AG08396 (cell line): Measurements from ENCODE around the gene ART1.

ENCODE experiments used
- DNase-seq: peaks from one replicate; pipeline ENCODE4 v3.0.0; 2012; ENCODE audit warnings: low spot score, mixed read lengths

The ART1 gene

DNA sequence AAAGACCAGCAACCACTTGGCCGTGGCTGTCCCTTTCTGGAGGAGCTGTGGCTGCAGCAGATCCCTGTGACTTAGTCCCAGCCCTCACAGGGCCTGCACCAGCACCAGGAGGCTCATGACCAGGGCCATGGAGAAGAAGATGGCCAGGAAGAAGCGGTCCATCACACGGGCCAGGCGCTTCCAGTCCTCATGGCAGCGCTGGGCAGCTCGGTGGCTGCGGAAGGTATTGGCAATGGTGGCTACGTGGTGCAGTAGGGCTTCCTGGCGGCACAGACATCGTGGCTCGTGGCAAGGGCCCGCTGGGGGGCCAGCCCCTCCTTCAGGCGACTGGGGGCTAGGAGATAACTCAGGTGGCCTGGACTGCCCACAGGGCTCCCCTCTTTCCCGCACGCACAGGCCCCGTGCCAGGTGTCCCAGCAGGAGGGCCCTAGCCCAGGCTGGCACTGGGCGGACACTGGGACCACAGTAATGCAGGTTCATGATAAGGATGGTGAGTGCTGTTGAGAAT is 21.1 kb downstream of the ART1 start:
- no peak for DNase-seq

DNA sequence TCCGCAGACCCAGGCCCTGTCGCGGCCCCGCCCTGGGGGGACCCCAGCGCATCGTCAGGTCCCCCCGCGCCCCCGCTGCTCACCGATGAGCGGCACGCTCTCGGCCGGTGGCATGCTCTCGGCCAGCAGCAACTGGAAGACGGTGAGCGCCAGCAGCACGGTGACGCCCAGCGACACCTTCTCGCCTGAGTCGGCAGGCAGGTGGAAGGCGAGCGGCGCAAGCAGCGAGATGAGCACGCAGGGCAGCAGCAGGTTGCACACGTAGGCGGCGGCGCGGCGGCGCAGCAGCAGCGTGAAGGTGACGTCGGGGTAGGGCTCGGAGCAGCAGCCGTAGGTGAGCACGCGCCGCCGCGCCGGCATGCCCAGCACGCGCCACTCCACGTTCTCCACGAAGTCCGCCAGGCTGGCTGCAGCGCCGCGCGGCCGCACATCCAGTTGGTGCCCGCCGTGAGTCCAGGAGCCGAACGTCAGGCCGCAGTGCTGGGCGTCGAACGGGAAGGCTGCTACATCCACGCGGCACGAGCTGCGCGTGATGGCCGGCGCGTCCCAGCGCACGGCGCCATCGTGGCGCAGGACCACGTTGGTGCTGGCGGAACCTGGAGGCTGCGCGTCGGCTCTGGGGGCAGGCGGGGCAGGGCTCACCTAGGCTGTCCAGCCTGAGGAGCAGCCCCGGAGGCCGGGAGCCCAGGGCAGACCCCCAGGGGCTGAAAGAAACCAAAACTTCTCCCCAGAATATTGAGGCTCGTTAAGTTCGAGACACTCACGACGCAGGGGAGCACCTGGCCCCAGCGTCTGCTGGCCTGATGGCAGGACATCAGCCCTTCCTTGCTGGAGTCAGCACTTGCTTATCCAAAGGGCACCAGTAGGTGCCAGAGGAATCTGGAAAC is 22.5 kb downstream of the ART1 start:
- no peak for DNase-seq

DNA sequence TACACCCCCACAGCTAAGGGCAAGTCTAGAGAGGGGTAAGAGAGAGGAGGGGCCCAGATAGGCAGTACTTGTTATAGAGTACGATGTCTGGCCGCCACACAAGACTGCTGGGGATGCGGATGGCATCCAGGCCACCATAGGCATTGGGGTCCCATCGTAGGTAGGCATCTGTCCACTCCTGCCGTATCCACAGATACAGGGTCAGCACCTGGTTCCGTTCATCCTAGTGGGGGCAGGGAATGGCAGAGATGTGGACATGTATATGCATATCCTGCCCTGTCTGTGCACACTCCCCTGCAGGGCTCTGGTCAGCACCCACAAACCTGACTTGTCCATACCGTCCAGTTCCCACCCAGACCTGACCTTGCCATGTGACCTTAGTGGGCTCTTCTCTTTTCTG is 24.2 kb downstream of the ART1 start:
- no peak for DNase-seq

DNA sequence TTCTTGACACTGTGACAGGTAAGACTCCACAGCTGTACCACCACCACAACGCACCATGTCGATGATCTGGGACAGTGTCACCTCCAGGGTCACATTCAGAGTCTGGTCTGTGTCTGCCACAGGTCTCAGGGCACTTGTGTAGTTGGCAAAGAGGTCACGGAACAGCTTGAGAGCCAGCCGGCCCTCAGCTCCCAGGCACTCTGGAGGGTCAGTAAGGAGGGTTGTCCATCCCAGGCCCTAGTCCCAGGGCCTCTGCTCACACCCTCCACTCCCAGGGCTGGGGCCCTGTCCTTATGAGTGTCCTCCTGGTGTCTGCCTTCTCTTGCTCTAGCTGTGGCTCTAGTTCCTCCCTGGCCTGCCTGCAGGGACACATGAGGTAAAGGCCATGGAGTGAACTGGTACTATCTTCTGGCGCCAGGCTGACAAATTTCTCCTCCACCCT is 24.8 kb downstream of the ART1 start:
- no peak for DNase-seq

DNA sequence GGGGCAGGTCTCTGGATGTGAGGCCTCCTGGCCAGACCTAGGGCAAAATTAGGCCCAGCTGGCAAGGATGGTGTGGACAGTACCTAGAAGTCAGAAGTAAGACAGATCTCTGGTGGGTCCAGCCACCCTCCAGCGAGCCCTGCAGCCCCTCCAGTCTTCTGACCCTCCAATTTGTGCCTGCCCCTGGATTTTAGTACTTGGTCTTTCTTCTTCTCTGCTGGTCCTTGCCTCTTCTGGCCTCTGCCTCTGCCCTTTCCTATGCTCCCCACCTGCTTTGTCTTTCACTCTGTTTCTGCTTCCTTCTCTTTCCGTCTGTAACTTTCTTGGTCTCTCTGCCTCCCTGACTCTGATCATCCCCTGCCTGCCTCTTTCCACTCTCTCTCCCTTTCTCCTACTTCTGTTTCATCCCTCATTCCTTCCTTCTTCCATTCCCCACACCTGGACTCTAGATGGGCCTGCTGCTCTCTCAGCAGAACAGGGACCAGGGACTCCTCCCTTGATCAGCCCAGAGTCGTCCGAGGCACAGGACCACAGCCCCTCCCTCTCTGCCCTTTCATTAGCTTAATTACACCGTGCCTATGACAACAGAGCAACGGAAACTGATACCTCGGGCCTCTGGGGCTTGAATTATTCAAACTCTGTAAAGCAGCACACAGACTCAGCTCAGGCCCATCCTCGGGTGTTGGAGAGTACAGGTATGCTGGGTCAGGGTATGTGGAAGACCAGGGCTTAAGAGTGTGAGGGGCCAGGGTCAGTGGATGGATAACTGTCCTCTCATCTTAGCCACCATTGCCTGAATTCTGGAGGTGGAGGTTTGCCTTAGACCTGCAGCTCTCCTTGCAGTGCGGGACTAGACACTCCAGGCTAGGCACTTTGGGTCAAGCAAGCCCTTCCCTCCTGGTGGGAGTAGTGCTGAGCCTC is 26.7 kb downstream of the ART1 start, which contains the start of gene CHRNA10:
TSS of gene CHRNA10 (minus strand) at position 51 of the 921 bp plus-strand sequence. CDS start 72 bp downstream, outside the sequence.
- no peak for DNase-seq

DNA sequence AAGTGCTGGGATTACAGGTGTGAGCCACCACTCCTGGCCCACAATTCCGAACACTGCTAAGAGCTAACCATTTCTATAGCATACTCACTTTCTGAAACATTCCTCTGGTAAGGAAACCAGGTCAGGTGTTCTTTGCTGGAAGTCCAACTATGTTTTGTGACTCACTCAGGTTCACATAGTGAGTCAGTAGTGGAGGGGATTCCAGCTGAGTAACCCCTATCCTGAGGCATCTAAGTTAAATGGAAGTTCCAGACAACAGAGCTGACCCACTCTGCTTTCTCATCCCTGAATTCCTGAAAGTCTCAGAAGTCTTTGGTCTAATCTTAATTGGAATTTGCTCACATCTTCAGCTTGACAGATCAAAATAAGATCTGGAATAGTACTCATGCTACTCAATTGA is 29.3 kb downstream of the ART1 start:
- DNase-seq = no peak

DNA sequence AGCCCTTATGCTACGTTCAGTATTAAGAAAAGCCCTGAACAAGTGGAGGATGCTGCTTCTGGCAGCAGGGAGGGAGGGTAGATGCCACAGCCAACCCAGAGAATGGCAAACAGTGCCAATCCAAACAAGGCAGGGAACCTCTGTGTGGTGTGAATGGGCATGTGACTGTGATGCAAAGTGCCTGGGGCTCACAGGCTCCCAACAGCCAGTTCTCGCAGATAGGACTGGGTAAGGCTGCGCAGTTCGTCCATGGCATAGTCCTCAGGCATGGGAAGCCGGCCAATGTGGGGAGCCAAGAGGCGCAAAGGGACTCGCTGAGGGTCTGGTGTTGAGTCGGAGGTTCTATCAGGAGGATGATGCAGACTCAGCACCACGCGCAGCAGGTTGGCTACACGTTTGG is 31.0 kb downstream of the ART1 start:
- no peak for DNase-seq

DNA sequence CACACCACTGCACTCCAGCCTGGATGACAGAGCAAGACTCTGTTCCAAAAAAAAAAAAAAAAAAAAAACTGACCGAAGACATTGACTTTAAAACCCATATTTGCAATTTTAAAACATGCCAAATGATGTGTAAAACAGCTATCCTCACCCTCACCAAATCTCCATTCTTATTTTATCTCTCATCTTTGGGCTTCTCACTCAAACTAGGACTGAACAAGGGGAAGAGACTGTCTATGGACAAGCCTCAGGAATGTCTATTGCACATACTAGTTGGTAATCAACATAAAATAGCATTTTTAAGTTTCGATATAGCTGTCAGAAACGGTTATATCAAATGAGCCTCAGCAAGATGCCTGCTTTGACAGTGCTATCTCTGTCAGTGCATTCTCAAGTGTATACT is 34.1 kb downstream of the ART1 start:
- DNase-seq = no peak

DNA sequence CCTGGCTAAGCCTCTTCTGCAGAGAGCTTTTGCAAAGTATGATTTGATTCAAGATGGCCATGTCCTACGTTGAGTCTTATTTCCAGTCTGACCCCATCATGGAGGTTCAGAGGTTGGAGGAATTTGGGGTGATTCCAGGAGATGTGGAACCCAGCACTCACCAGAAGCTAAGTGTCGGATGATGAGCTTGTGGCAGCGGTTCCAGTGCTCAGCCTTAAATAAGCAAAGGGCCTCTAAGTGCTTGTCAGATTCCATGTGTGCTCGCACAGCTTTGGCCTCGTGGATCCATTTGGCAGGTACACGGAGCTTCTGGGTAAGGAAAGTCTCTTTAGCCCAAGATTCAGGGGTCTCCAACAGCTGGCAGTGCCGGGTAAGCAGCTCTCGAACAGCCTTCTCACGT is 38.1 kb downstream of the ART1 start:
- no peak for DNase-seq

DNA sequence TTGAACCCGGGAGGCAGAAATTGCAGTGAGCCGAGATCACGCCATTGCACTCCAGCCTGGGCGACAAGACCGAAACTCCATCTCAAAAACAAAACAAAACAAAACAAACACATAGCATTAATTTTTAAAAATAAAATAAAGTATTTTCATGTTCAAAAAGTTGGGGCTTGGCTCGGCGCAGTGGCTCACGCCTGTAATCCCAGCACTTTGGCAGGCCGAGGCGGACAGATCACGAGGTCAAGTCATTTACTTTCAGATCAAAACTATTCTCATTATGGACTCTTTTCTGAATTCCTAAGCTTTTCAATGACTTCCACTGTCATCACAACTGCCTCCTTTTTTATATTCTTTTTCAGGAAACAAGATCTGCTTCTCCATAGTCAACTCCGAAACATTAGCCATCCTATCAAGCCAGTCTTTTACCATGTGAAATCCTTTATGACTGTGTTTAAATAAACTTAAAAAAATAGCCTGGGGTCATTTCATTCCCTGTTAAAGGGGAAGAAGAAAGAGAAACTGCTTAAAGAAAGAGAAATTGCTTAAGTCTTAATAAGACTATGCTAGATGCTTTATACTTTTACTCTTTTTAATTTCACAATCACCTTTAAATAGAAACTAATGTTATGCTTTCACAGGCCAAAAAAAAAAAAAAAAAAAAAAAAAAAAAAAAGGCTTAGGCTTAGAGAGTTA is 39.3 kb downstream of the ART1 start:
- DNase-seq = no peak

DNA sequence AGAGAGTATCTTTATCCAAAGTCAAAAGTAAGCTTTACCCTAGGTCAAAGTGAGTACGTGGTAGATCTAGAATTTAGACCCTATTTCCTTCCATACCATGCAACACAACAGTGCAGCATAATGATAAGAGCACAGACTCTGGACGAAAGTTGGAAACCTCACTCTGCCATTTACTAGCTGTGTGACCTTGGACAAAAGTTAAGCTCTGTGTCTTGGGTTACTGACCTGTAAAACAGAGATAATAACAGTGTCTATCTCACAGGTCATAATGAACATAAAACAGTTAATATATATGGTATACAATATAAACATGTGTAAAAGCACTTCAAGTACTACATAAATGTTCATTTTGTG is 39.9 kb downstream of the ART1 start:
- no peak for DNase-seq

DNA sequence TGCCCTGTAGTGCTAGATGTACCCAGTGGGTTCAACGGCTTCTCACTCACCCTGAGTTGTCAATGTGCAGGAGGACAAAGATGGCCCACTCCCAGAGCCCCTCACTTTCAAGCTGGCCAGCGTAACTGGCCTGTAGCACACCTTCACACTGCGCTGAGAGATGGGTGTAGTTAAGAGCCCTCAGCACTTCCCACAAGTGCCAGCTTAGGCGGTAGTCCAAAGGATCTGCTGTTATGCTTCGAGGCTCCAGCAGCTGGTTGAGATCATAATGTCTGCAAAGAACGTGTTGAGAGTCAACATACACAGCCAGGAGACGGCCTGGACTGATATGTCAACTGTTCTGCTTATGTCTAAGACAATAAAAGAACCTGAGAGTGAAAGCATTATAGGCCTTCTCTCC is 41.0 kb downstream of the ART1 start:
- DNase-seq = no peak

DNA sequence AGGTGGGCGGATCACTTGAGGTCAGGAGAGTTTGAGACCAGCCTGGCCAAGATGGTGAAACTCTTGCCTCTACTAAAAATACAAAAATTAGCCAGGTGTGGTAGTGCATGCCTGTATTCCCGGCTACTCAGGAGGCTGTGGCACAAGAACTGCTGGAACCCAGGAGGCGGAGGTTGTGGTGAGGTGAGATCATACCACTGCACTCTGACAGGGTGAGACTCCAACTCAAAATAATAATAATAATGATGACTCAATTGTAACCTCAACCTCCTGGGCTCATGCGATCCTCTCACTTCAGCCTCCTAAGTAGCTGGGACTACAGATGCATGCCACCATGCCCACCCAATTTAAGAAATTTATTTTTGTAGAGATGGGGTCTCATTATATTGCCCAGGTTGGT is 41.8 kb downstream of the ART1 start:
- no peak for DNase-seq

DNA sequence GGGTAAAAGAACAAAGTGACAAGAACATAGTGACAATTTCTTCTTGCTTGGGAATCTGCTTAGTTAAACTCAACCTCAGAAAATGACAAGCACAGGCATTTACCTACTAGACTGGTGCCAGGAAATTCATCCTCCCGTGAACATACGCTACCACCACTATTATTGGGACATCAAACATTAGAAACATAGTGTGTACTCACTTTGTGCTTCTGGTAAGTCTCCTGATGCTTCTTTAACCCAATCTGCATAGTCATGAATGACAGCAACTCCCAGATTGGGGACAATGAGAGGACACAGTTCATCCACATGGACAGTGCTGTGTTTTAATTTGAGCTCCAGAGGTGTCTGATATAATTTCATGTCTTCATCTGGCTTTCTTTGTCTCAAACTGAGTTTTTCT is 55.5 kb downstream of the ART1 start:
- DNase-seq = no peak

DNA sequence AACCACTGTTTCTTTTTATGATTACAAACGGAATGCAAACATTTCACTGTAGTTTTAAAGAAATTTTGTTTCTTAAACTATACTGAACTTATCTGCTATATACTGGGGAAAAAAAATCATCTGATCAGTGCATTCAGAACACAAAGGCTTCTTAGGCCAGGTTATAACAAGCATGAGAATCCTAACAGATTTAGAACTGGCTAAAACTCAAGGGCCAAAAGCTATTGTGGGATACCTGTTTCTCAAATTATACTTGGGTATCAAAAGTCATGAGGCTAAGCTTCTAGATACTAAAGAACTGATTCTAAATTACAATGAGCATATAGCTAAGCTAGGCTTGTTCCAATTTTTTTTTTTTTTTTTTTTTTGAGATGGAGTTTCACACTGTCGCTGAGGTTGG is 56.0 kb downstream of the ART1 start:
- no peak for DNase-seq

DNA sequence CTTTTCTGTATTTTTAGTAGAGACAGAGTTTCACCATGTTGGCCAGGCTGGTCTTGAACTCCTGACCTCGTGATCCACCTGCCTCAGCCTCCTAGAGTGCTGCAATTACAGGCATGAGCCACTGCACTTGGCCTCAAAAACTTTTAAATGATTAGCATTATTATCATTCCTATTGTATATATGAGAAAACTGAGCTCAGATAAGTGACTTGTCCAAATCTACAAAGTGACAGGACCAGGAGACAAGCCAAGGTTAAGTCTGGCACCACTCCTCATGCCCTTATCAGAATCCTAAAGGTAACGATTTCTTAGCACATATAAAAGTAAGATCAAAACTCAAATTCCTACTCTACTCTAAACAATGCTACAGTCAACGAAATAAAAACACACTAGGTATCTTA is 58.5 kb downstream of the ART1 start:
- DNase-seq = no peak

DNA sequence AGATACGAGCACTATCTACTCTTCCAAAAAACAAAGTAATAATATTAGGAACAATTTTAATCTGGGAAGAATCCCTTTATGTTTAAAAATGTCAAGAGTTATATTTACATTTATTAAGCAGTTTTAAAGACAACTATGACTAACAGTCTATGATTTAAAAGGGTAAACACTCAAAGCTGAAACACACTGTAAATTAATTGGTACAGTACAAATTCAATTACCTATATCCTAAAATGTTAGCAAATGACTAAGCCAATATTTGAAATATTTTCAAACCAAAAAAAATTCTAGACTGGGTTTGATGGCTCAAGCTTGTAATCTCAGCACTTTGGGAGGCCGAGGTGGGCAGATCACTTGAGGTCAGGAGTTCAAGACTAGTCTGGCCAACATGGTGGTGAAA is 62.2 kb downstream of the ART1 start:
- DNase-seq = no peak

DNA sequence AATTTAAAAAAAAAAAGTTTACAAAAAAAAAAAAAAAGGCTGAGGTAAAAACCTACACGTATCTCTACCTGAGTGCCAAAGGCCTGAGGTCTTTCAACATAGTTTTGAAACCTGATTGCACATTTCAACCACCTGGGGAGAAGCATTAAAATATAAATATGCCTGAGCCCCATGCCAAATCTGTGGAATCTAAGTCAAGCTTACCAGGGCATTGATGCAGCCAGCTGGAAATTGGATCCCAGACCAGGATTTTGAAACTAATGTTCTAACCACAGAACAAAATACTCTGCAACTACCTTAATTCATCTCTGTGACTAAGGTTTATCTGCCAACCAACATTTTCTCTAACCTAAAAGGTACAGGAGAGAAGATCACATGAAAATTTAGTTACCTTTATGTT is 65.0 kb downstream of the ART1 start:
- no peak for DNase-seq

DNA sequence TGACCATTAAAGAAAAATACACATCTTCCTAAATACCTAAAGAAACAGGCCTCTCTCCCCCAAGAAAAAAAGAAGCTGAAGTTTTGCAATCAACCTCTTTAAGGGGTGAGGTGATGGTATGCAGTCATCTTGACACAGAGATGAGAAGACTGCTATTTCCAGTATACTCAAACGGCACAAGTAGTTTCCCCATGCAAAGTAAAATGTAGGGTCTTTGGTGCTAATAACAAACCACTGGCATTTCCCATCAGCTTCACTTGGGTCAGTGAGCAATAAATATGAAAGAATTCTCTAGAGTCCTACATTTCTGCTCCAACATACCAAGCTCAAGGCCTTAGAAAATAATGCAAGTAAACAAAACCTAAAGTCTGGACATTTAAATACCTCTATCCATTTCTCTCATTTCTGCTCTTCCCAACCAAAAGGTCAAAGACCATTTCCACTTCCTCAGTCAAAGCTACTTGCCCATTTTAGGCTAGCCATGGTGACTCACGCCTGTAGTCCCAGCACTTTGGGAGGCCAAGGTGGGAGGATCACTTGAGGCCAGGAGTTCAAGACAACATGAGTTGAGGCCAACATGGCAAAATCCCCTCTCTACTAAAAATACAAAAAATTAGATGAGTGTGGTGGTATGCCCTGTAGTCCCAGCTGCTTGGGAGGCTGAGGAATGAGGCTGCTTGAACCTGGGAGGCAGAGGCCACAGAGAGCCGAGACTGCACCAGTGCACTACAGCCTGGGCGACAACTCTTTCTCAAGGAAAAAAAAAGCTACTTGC is 65.7 kb downstream of the ART1 start:
- no peak for DNase-seq

DNA sequence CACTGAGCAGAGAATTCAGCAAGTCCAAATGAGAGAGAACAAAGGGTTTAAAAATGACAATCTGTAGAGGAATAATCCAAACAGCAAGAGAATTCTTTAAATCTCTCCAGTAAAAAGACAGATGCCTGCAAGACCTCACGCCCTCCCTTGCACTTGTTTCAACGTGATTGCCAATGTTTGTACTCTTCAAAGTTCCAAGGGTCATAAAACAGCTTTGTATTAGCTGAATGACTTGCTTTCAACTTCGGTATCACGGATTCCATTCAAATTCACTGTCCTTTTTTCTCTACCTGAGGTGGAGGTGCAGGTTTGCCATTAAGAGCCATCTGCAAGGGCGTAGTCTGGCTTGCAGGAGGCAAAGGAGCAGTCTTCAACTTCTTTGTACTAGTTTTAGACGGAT is 67.3 kb downstream of the ART1 start:
- no peak for DNase-seq
